HepG2 (cell line): ENCODE data around the gene FAM78B. TPM values are rescaled to one million over a fixed set of nuclear protein-coding genes. Genes with fewer than 3 reads are reported as not detected.

Source experiments
- ATAC-seq: fragments of 200-7000 bp; cut with Tn5 transposase; 3 replicates; pipeline ENCODE4 v1.9.1; 2020; ENCODE audit warnings: mild to moderate bottlenecking, moderate library complexity
- BruUV-seq: library from RNA; stranded (reverse); fragments of 400-500 nt; replicated peaks from 2 replicates; lab custom pipeline; 2021; lab: Mats Ljungman, UMichigan
- CTCF ChIA-PET: fragments of 300-600 bp; formaldehyde crosslinking; extraction: SDS; loops from one replicate; lab custom pipeline; 2021; ENCODE audit warnings: low total read pairs, inconsistent platforms, low intra/inter-chr PET ratio; lab: Yijun Ruan, JAX
- POLR2A ChIA-PET: fragments of 350-600 bp; sonication (Branson Sonifier 250); formaldehyde crosslinking; loops from one replicate; lab custom pipeline; 2020; ENCODE audit warnings: antibody characterized with exemption, inconsistent platforms; lab: Yijun Ruan, JAX
- DNase-seq: peaks from one replicate; pipeline ENCODE4 v3.0.0-alpha.2; 2015; ENCODE audit warnings: low spot score
- FAIRE-seq: peaks from 3 replicates; lab custom pipeline; 2011; peaks lifted over from hg19 to GRCh38; lab: Jason Lieb, UNC
- H2AFZ ChIP-seq: one replicate; pipeline ENCODE4 v1.6.1; 2011; ENCODE audit warnings: low read length, inconsistent platforms
- H3K27ac ChIP-seq: fragments of 300-600 bp; 3 replicates; pipeline ENCODE4 v1.8.0; 2011; ENCODE audit warnings: mixed run types, mild to moderate bottlenecking, mixed read lengths, low read length, inconsistent platforms; ENCODE audit not compliant: insufficient read depth; ENCODE audit errors: extremely low read length
- H3K27me3 ChIP-seq, 2 experiments: fragments of 200-600 bp in 1 of 2; 2 replicates in 1 of 2; 3 replicates in 1 of 2; pipeline versions ENCODE4 v1.6.0 to v1.8.0; 2011; ENCODE audit warnings: low read length in 2 of 2, mild to moderate bottlenecking in 2 of 2, moderate library complexity in 2 of 2, inconsistent platforms in 1 of 2; ENCODE audit not compliant: insufficient read depth in 2 of 2, control insufficient read depth in 1 of 2
- H3K36me3 ChIP-seq, 2 experiments: fragments of 200-600 bp in 1 of 2; replicated peaks in 1 of 2; 2 replicates in 1 of 2; 3 replicates in 1 of 2; pipeline versions ENCODE4 v1.5.1 to v1.8.0; 2011; ENCODE audit warnings: low read length in 2 of 2, inconsistent platforms in 1 of 2; ENCODE audit not compliant: insufficient read depth in 2 of 2, control insufficient read depth in 1 of 2
- H3K4me1 ChIP-seq: 2 replicates; pipeline ENCODE4 v1.5.1; 2012; ENCODE audit warnings: low read length, inconsistent platforms; ENCODE audit not compliant: insufficient read depth
- H3K4me2 ChIP-seq: 2 replicates; pipeline ENCODE4 v1.6.0; 2011; ENCODE audit warnings: low read depth, low read length, inconsistent platforms
- H3K4me3 ChIP-seq, 3 experiments: fragments of 200-600 bp in 1 of 3; sonication (generic), shearing (Covaris generic) in 1 of 3; replicated peaks in 1 of 3; 2 replicates each; pipeline ENCODE4 v1.5.1; 2011 to 2016; ENCODE audit warnings: low read length in 3 of 3, inconsistent platforms in 2 of 3, low read depth in 2 of 3, mild to moderate bottlenecking in 2 of 3, control low read depth in 1 of 3, mixed read lengths in 1 of 3; ENCODE audit not compliant: insufficient read depth in 1 of 3
- H3K79me2 ChIP-seq: one replicate; pipeline ENCODE4 v1.6.1; 2011; ENCODE audit warnings: low read length, inconsistent platforms; ENCODE audit not compliant: insufficient read depth
- H3K9ac ChIP-seq: 2 replicates; pipeline ENCODE4 v1.6.0; 2011; ENCODE audit warnings: mild to moderate bottlenecking, low read depth, low read length, inconsistent platforms; ENCODE audit not compliant: insufficient read depth
- H3K9me3 ChIP-seq: 2 replicates; pipeline ENCODE4 v1.5.1; 2012; ENCODE audit warnings: mild to moderate bottlenecking, low read length
- H4K20me1 ChIP-seq: 2 replicates; pipeline ENCODE4 v1.6.0; 2011; ENCODE audit warnings: inconsistent platforms, mild to moderate bottlenecking, low read length, moderate library complexity; ENCODE audit not compliant: insufficient read depth
- GTF3A ChIP-seq: sonication (generic); formaldehyde crosslinking; conservative IDR thresholded peaks from 2 replicates; pipeline ENCODE4 v1.4.0; 2020; ENCODE audit warnings: mild to moderate bottlenecking, missing genetic modification reagents
- KDM4B ChIP-seq: sonication (generic); formaldehyde crosslinking; IDR thresholded peaks from 2 replicates; pipeline ENCODE4 v1.4.0; 2020; ENCODE audit warnings: missing genetic modification reagents
- NR2F6 ChIP-seq, 2 experiments: IDR thresholded peaks; 2 replicates each; pipeline ENCODE4 v1.6.1; 2016; ENCODE audit warnings: antibody characterized with exemption in 1 of 2, mild to moderate bottlenecking in 1 of 2
- REL ChIP-seq: sonication (generic); formaldehyde crosslinking; conservative IDR thresholded peaks from 2 replicates; pipeline ENCODE4 v1.8.0; 2022; ENCODE audit warnings: mild to moderate bottlenecking, missing genetic modification reagents, moderate library complexity
- SMARCC2 ChIP-seq: fragments of 450-650 bp; IDR thresholded peaks from 2 replicates; pipeline ENCODE4 v1.6.1; 2017; ENCODE audit warnings: antibody characterized with exemption, mild to moderate bottlenecking
- ZNF280D ChIP-seq: sonication (generic); formaldehyde crosslinking; IDR thresholded peaks from 2 replicates; pipeline ENCODE4 v1.5.1; 2020; ENCODE audit warnings: mild to moderate bottlenecking, missing genetic modification reagents
- ZNF333 ChIP-seq: sonication (generic); formaldehyde crosslinking; IDR thresholded peaks from 2 replicates; pipeline ENCODE4 v1.4.0; 2020; ENCODE audit warnings: mild to moderate bottlenecking, missing genetic modification reagents, borderline replicate concordance
- ZNF615 ChIP-seq: sonication (generic); formaldehyde crosslinking; IDR thresholded peaks from 2 replicates; pipeline ENCODE4 v1.5.0; 2020; ENCODE audit warnings: mild to moderate bottlenecking, missing genetic modification reagents, borderline replicate concordance
- ZNF670 ChIP-seq: sonication (generic); formaldehyde crosslinking; IDR thresholded peaks from 2 replicates; pipeline ENCODE4 v1.8.0; 2022; ENCODE audit warnings: mild to moderate bottlenecking, missing genetic modification reagents, borderline replicate concordance
- ZNF878 ChIP-seq: sonication (generic); formaldehyde crosslinking; IDR thresholded peaks from 2 replicates; pipeline ENCODE4 v1.8.1; 2023; ENCODE audit warnings: mild to moderate bottlenecking, missing genetic modification reagents, moderate library complexity
- ZZZ3 ChIP-seq: sonication (generic); formaldehyde crosslinking; IDR thresholded peaks from 2 replicates; pipeline ENCODE4 v1.4.0; 2020; ENCODE audit warnings: missing genetic modification reagents, mild to moderate bottlenecking, borderline replicate concordance
- WGBS: methylation state at CpG from one replicate; pipeline ENCODE4 v1.1.6; 2017; ENCODE audit warnings: low lambda C conversion rate; 5-methylcytosine and 5-hydroxymethylcytosine counted together
- in situ Hi-C: cut with HindIII; loops from 2 replicates; pipeline ENCODE4 v1.10.0; 2017; ENCODE audit warnings: low pct_unique_long_range_greater_than_20kb; ENCODE audit not compliant: extremely low pct_ligation_motif_present
- intact Hi-C: fragments of 100-400 bp; cut with micrococcal nuclease; formaldehyde crosslinking; loops from one replicate; pipeline ENCODE4 v1.10.0; 2022; ENCODE audit not compliant: unreplicated experiment
- polyA plus RNA-seq, 8 experiments: library from polyadenylated mRNA; depleted of rRNA in 3 of 8; stranded (reverse) in 7 of 8; unstranded in 1 of 8; fragments of >200 nt; fragmentation: Illumina TruSeq in 4 of 8; extraction: Trizol in 4 of 8; gene quantifications; 2 replicates each; pipeline versions ENCODE4 v1.2.1 to v1.2.3, GENCODE V29; 2011 to 2016; ENCODE audit warnings: low read depth in 4 of 8, missing spikeins in 1 of 8, mixed read lengths in 1 of 8; ENCODE audit not compliant: insufficient read depth in 1 of 8
- total RNA-seq, 5 experiments: library from RNA; depleted of rRNA; stranded (reverse); fragments of >200 nt; fragmentation: Illumina TruSeq; extraction: Trizol; gene quantifications; 2 replicates each; pipeline ENCODE4 v1.2.3, GENCODE V29; 2016; ENCODE audit warnings: low read depth in 1 of 5

Gene FAM78B
- total and polyA plus RNA-seq, 2 of the 13 experiments (the other 11 are each of a cell fraction or from before 2014, with no cell fraction given): 0.22 to 0.31 TPM

- in situ Hi-C loops: loop anchor here (25.0 kb wide), 1 partner anchor 458 kb away; no protein-coding TSS in a partner anchor
- CTCF ChIA-PET: no interaction called here
- H3K4me1 ChIP-seq: peaks cover 17% of the 10 kb centered on the region
- no peak overlapping the region for H3K4me2 ChIP-seq
- H3K79me2 ChIP-seq: no peaks in the 10 kb centered on the region
- no peak for ATAC-seq
- intact Hi-C loops: no loop called here
- POLR2A ChIA-PET: no interaction called here
- H2AFZ ChIP-seq: no peak overlapping the region
- no peak overlapping the region for H3K9ac ChIP-seq
- 0% methylated on average over 2 of the region's 2 CpGs for WGBS
- H4K20me1 ChIP-seq: no peaks in the 10 kb centered on the region
- FAIRE-seq: no peak
- no TSS peak for BruUV-seq
- no peak for DNase-seq
- H3K9me3 ChIP-seq: no peaks in the 10 kb centered on the region
- no peaks in the 10 kb centered on the region for H3K36me3 ChIP-seq
- no peak overlapping the region for H3K27ac ChIP-seq
- peaks cover 2 to 10% of the 10 kb centered on the region in 2 experiments; a peak in 3 of 5 replicates for H3K27me3 ChIP-seq
- H3K4me3 ChIP-seq: no peak overlapping the region
- TF ChIP-seq KDM4B (no peak), ZZZ3 (no peak), SMARCC2 (no peak), NR2F6 (IDR thresholded peaks at IDR 0.05) (no peak), NR2F6 (CRISPR knock-in tag; IDR thresholded peaks at IDR 0.05) (no peak), ZNF670 (CRISPR knock-in tag) (no peak), ZNF280D (no peak), REL (CRISPR knock-in tag) (no peak), ZNF333 (CRISPR knock-in tag) (no peak), GTF3A (CRISPR knock-in tag) (no peak), ZNF615 (no peak), ZNF878 (CRISPR knock-in tag) (no peak)
- TF ChIP-seq, all 625 proteins: peak for 0
These were observed 3.3 kb upstream of the FAM78B start for GRCh38 chr1:166170075-166170474.
